ENCODE measurements around the gene ABCA1.
A peak's percentile ranks its signal among the peaks of the same experiment; 100 is the strongest.
"Not testable (repeated sequence)": the region's sequence is repeated elsewhere in the genome, so short reads cannot be mapped to it uniquely, and the experiment has no call there.

ABCA1 gene

GRCh38 chr9:104873489-104873850 lies 54.5 kb downstream of the ABCA1 start:
- no peak for DNase-seq (ENCODE audit: insufficient read length, low spot score)
- no peak for FAIRE-seq

- FAIRE-seq: no peak
- peak; percentile 77 for DNase-seq (ENCODE audit: insufficient read length, low spot score)
These were observed 55.1 kb downstream of the ABCA1 start for GRCh38 chr9:104872656-104873488.

- DNase-seq (ENCODE audit: insufficient read length, low spot score) (no peak), FAIRE-seq (no peak)
These were observed 55.9 kb downstream of the ABCA1 start for GRCh38 chr9:104871961-104872527.

GRCh38 chr9:104869811-104870210 lies 58.1 kb downstream of the ABCA1 start:
- DNase-seq (ENCODE audit: insufficient read length, low spot score): no peak
- FAIRE-seq: no peak

GRCh38 chr9:104868687-104869404 lies 59.1 kb downstream of the ABCA1 start:
- peak; percentile 87 for DNase-seq (ENCODE audit: insufficient read length, low spot score)
- no peak for FAIRE-seq

GRCh38 chr9:104868303-104868686 lies 59.7 kb downstream of the ABCA1 start:
- DNase-seq (ENCODE audit: insufficient read length, low spot score) (no peak), FAIRE-seq (no peak)

GRCh38 chr9:104866191-104866590 lies 61.8 kb downstream of the ABCA1 start:
- DNase-seq (ENCODE audit: insufficient read length, low spot score) (no peak), FAIRE-seq (no peak)

- DNase-seq (ENCODE audit: insufficient read length, low spot score): no peak
- no peak for FAIRE-seq
These were observed 63.3 kb downstream of the ABCA1 start for GRCh38 chr9:104864675-104865104.

GRCh38 chr9:104863180-104863883 lies 64.6 kb downstream of the ABCA1 start:
- no peak for FAIRE-seq
- peak; percentile 69 for DNase-seq (ENCODE audit: insufficient read length, low spot score)

- DNase-seq (ENCODE audit: insufficient read length, low spot score) (no peak), FAIRE-seq (no peak)
These were observed 66.6 kb downstream of the ABCA1 start for GRCh38 chr9:104861397-104861796.

GRCh38 chr9:104860263-104860662 lies 67.7 kb downstream of the ABCA1 start:
- no peak for FAIRE-seq
- DNase-seq (ENCODE audit: insufficient read length, low spot score): no peak

GRCh38 chr9:104858846-104859245 lies 69.1 kb downstream of the ABCA1 start:
- FAIRE-seq (no peak), DNase-seq (ENCODE audit: insufficient read length, low spot score) (no peak)

- FAIRE-seq: no peak
- DNase-seq (ENCODE audit: insufficient read length, low spot score): no peak
These were observed 69.7 kb downstream of the ABCA1 start for GRCh38 chr9:104858271-104858670.

GRCh38 chr9:104856413-104856941 lies 71.5 kb downstream of the ABCA1 start:
- DNase-seq (ENCODE audit: insufficient read length, low spot score): no peak
- no peak for FAIRE-seq

GRCh38 chr9:104855807-104856206 lies 72.1 kb downstream of the ABCA1 start:
- DNase-seq (ENCODE audit: insufficient read length, low spot score): no peak
- FAIRE-seq: no peak

GRCh38 chr9:104855258-104855657 lies 72.7 kb downstream of the ABCA1 start:
- not testable (repeated sequence) for FAIRE-seq

GRCh38 chr9:104854613-104855012 lies 73.3 kb downstream of the ABCA1 start:
- FAIRE-seq (no peak), DNase-seq (ENCODE audit: insufficient read length, low spot score) (no peak)

More at GRCh38 chr9:104855258-104855657, 72.7 kb downstream of the ABCA1 start:
- DNase-seq (ENCODE audit: insufficient read length, low spot score): not testable (repeated sequence)

- FAIRE-seq: no peak
These were observed 74.3 kb downstream of the ABCA1 start for GRCh38 chr9:104853683-104854082.

GRCh38 chr9:104853159-104853558 lies 74.8 kb downstream of the ABCA1 start:
- FAIRE-seq: no peak
- DNase-seq (ENCODE audit: insufficient read length, low spot score): no peak

More at GRCh38 chr9:104853683-104854082, 74.3 kb downstream of the ABCA1 start:
- no peak for DNase-seq (ENCODE audit: insufficient read length, low spot score)

GRCh38 chr9:104851546-104851920 lies 76.4 kb downstream of the ABCA1 start:
- FAIRE-seq (no peak), DNase-seq (ENCODE audit: insufficient read length, low spot score) (no peak)
